GM23338 (cell line): ENCODE measurements around the gene PER3. TPM values are rescaled to one million over a fixed set of nuclear protein-coding genes. Genes with fewer than 3 reads are reported as not detected.

Experiments used
- ATAC-seq: fragments of 200-7000 bp; cut with Tn5 transposase; 3 replicates; pipeline ENCODE4 v1.9.1; 2020
- DNase-seq: peaks from one replicate; pipeline ENCODE4 v3.0.0-alpha.2; 2015; ENCODE audit warnings: low spot score
- H2AFZ ChIP-seq: fragments of 200-600 bp; sonication (generic); 2 replicates; pipeline ENCODE4 v1.8.0; 2016; ENCODE audit warnings: antibody characterized with exemption, mild to moderate bottlenecking, moderate library complexity
- H3F3A ChIP-seq: fragments of 200-600 bp; sonication (generic); replicated peaks from 2 replicates; pipeline ENCODE4 v1.8.0; 2017; ENCODE audit warnings: antibody characterized with exemption, mixed run types, low read depth
- H3K27ac ChIP-seq: fragments of 200-600 bp; sonication (generic); 2 replicates; pipeline ENCODE4 v1.6.1; 2016; ENCODE audit warnings: low read depth
- H3K27me3 ChIP-seq: fragments of 200-600 bp; sonication (generic); 2 replicates; pipeline ENCODE4 v1.8.0; 2016; ENCODE audit warnings: mild to moderate bottlenecking, mixed run types, moderate library complexity; ENCODE audit not compliant: insufficient read depth
- H3K36me3 ChIP-seq: fragments of 200-600 bp; sonication (generic); 2 replicates; pipeline ENCODE4 v1.8.0; 2016; ENCODE audit warnings: mild to moderate bottlenecking; ENCODE audit not compliant: insufficient read depth
- H3K4me1 ChIP-seq: fragments of 200-600 bp; sonication (generic); 2 replicates; pipeline ENCODE4 v1.8.0; 2016; ENCODE audit warnings: mild to moderate bottlenecking, moderate library complexity; ENCODE audit not compliant: insufficient read depth
- H3K4me2 ChIP-seq: fragments of 200-600 bp; sonication (generic); 2 replicates; pipeline ENCODE4 v1.7.1; 2017; ENCODE audit warnings: mixed run types
- H3K4me3 ChIP-seq: fragments of 200-600 bp; sonication (generic); 2 replicates; pipeline ENCODE4 v1.6.1; 2016; ENCODE audit warnings: mixed run types
- H3K79me2 ChIP-seq: fragments of 200-600 bp; sonication (generic); replicated peaks from 2 replicates; pipeline ENCODE4 v1.8.0; 2017; ENCODE audit warnings: mild to moderate bottlenecking; ENCODE audit not compliant: insufficient read depth
- H3K9me2 ChIP-seq: fragments of 200-600 bp; sonication (generic); 2 replicates; pipeline ENCODE4 v1.8.0; 2017; ENCODE audit not compliant: insufficient read depth
- H4K20me1 ChIP-seq: fragments of 200-600 bp; sonication (generic); replicated peaks from 2 replicates; pipeline ENCODE4 v1.8.0; 2017; ENCODE audit warnings: mild to moderate bottlenecking; ENCODE audit not compliant: insufficient read depth
- H3K27ac Mint-ChIP-seq: 2 replicates; pipeline ENCODE4 v1.8.0; 2020; ENCODE audit warnings: inconsistent platforms, mild to moderate bottlenecking, moderate library complexity, mixed read lengths
- H3K27me3 Mint-ChIP-seq: 3 replicates; pipeline ENCODE4 v1.8.0; 2022; ENCODE audit warnings: low read depth, mild to moderate bottlenecking, moderate library complexity, mixed read lengths, inconsistent platforms; ENCODE audit not compliant: insufficient read depth, poor library complexity
- H3K36me3 Mint-ChIP-seq: 3 replicates; pipeline ENCODE4 v1.8.0; 2021; ENCODE audit warnings: low read depth, mild to moderate bottlenecking, inconsistent platforms, moderate library complexity, mixed read lengths
- H3K4me1 Mint-ChIP-seq: 3 replicates; pipeline ENCODE4 v1.8.0; 2020; ENCODE audit warnings: mild to moderate bottlenecking, inconsistent platforms, mixed read lengths
- H3K4me3 Mint-ChIP-seq: 3 replicates; pipeline ENCODE4 v1.8.0; 2021; ENCODE audit warnings: moderate library complexity, mild to moderate bottlenecking, inconsistent platforms, mixed read lengths
- H3K9me3 Mint-ChIP-seq: 3 replicates; pipeline ENCODE4 v1.8.0; 2020; ENCODE audit warnings: moderate library complexity, mild to moderate bottlenecking, inconsistent platforms, mixed read lengths
- JUNB ChIP-seq: IDR thresholded peaks from one replicate; pipeline ENCODE4 v1.6.1; 2016; ENCODE audit warnings: antibody characterized with exemption; ENCODE audit not compliant: unreplicated experiment
- POLR2AphosphoS5 ChIP-seq: IDR thresholded peaks from 2 replicates; pipeline ENCODE4 v1.6.1; 2016; ENCODE audit warnings: antibody characterized with exemption, low read depth
- STAT1 ChIP-seq: IDR thresholded peaks from one replicate; pipeline ENCODE4 v1.6.1; 2016; ENCODE audit warnings: antibody characterized with exemption; ENCODE audit not compliant: unreplicated experiment
- ZNF114 ChIP-seq: fragments of 250-450 bp; sonication (Bioruptor Pico); IDR thresholded peaks from 2 replicates; pipeline ENCODE4 v1.5.0; 2020; ENCODE audit warnings: mild to moderate bottlenecking, moderate library complexity
- ZNF331 ChIP-seq: fragments of 250-450 bp; sonication (Bioruptor Pico); IDR thresholded peaks from 2 replicates; pipeline ENCODE4 v1.5.0; 2020; ENCODE audit warnings: low read depth, mild to moderate bottlenecking, moderate library complexity
- polyA plus RNA-seq: library from polyadenylated mRNA; unstranded; fragments of >200 nt; fragmentation: Nextera tagmentation; extraction: Ambion mirVana; gene quantifications from 2 replicates; pipeline ENCODE4 v1.2.1, GENCODE V29; 2016
- total RNA-seq: library from RNA; depleted of rRNA; stranded (reverse); fragments of >200 nt; shearing (Covaris generic); gene quantifications from 2 replicates; pipeline ENCODE4 v1.2.3, GENCODE V29; 2014
- TF ChIP-seq, protein P1 (sequence below): fragments of 250-450 bp; sonication (Bioruptor Pico); IDR thresholded peaks from 2 replicates; pipeline ENCODE4 v1.5.0; 2020; ENCODE audit warnings: mild to moderate bottlenecking, moderate library complexity

Gene PER3
- total and polyA plus RNA-seq, 2 experiments from 2014 or later, result 6.1 to 16.4 TPM

DNA sequence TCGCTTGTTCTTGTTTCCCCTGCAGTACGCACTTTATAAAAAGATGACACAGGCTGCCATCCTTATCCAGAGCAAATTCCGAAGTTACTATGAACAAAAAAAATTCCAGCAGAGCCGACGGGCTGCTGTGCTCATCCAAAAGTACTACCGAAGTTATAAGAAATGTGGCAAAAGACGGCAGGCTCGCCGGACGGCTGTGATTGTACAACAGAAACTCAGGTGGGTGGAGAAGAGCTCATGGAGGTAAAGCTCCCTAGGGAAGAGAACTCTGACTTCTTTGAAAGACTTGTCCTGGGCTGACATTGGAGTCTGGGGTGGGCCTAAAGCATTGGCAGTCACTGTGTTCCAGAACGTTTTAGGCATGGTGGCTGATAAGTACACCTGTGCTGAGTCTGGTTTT, 32.9 kb upstream of the PER3 start:
- no peaks in the 10 kb centered on the region for H3F3A ChIP-seq
- DNase-seq, result no peak
- Mint-ChIP-seq H3K4me3 (no peak overlapping the region), H3K4me1 (peaks cover 25% of the 10 kb centered on the region), H3K27me3 (no peaks in the 10 kb centered on the region), H3K27ac (no peak overlapping the region), H3K36me3 (no peaks in the 10 kb centered on the region; the same call in 2 of the 3 replicates), H3K9me3 (no peaks in the 10 kb centered on the region)
- H4K20me1 ChIP-seq, result no peaks in the 10 kb centered on the region
- no peak overlapping the region for H3K4me3 ChIP-seq
- H3K79me2 ChIP-seq, result no peaks in the 10 kb centered on the region
- TF ChIP-seq JUNB (no peak), ZNF331 (CRISPR knock-in tag) (no peak), POLR2AphosphoS5 (no peak), ZNF114 (CRISPR knock-in tag) (no peak), STAT1 (no peak)
- TF ChIP-seq, protein P1, sequence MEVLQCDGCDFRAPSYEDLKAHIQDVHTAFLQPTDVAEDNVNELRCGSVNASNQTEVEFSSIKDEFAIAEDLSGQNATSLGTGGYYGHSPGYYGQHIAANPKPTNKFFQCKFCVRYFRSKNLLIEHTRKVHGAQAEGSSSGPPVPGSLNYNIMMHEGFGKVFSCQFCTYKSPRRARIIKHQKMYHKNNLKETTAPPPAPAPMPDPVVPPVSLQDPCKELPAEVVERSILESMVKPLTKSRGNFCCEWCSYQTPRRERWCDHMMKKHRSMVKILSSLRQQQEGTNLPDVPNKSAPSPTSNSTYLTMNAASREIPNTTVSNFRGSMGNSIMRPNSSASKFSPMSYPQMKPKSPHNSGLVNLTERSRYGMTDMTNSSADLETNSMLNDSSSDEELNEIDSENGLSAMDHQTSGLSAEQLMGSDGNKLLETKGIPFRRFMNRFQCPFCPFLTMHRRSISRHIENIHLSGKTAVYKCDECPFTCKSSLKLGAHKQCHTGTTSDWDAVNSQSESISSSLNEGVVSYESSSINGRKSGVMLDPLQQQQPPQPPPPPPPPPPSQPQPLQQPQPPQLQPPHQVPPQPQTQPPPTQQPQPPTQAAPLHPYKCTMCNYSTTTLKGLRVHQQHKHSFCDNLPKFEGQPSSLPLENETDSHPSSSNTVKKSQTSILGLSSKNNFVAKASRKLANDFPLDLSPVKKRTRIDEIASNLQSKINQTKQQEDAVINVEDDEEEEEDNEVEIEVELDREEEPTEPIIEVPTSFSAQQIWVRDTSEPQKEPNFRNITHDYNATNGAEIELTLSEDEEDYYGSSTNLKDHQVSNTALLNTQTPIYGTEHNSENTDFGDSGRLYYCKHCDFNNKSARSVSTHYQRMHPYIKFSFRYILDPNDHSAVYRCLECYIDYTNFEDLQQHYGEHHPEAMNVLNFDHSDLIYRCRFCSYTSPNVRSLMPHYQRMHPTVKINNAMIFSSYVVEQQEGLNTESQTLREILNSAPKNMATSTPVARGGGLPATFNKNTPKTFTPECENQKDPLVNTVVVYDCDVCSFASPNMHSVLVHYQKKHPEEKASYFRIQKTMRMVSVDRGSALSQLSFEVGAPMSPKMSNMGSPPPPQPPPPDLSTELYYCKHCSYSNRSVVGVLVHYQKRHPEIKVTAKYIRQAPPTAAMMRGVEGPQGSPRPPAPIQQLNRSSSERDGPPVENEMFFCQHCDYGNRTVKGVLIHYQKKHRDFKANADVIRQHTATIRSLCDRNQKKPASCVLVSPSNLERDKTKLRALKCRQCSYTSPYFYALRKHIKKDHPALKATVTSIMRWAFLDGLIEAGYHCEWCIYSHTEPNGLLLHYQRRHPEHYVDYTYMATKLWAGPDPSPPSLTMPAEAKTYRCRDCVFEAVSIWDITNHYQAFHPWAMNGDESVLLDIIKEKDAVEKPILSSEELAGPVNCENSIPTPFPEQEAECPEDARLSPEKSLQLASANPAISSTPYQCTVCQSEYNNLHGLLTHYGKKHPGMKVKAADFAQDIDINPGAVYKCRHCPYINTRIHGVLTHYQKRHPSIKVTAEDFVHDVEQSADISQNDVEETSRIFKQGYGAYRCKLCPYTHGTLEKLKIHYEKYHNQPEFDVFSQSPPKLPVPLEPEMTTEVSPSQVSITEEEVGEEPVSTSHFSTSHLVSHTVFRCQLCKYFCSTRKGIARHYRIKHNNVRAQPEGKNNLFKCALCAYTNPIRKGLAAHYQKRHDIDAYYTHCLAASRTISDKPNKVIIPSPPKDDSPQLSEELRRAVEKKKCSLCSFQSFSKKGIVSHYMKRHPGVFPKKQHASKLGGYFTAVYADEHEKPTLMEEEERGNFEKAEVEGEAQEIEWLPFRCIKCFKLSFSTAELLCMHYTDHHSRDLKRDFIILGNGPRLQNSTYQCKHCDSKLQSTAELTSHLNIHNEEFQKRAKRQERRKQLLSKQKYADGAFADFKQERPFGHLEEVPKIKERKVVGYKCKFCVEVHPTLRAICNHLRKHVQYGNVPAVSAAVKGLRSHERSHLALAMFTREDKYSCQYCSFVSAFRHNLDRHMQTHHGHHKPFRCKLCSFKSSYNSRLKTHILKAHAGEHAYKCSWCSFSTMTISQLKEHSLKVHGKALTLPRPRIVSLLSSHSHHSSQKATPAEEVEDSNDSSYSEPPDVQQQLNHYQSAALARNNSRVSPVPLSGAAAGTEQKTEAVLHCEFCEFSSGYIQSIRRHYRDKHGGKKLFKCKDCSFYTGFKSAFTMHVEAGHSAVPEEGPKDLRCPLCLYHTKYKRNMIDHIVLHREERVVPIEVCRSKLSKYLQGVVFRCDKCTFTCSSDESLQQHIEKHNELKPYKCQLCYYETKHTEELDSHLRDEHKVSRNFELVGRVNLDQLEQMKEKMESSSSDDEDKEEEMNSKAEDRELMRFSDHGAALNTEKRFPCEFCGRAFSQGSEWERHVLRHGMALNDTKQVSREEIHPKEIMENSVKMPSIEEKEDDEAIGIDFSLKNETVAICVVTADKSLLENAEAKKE (CRISPR knock-in tag), result no peak
- no peak overlapping the region for H3K4me2 ChIP-seq
- H3K9me2 ChIP-seq, result no peaks in the 10 kb centered on the region
- H3K4me1 ChIP-seq, result peaks cover 10% of the 10 kb centered on the region
- ATAC-seq, result no peak
- no peak overlapping the region for H3K27ac ChIP-seq
- no peaks in the 10 kb centered on the region for H3K27me3 ChIP-seq
- H3K36me3 ChIP-seq, result no peaks in the 10 kb centered on the region
- no peak overlapping the region for H2AFZ ChIP-seq
